RWPE1 (cell line): Measurements from ENCODE around the gene C1QL1.

Source experiments
- CTCF ChIA-PET: fragments of 350-600 bp; sonication (Branson Sonifier 250); formaldehyde crosslinking; extraction: SDS; loops from one replicate; lab custom pipeline; 2021; lab: Yijun Ruan, JAX
- POLR2A ChIA-PET: fragments of 400-600 bp; formaldehyde crosslinking; extraction: SDS; loops from one replicate; lab custom pipeline; 2020; ENCODE audit warnings: antibody characterized with exemption; ENCODE audit not compliant: low non-redundant PET; lab: Yijun Ruan, JAX
- DNase-seq: peaks from one replicate; pipeline ENCODE4 v3.0.0; 2012; ENCODE audit warnings: low spot score
- H3K27ac ChIP-seq: fragments of 450-650 bp; 2 replicates; pipeline ENCODE4 v1.5.1; 2017
- CTCF ChIP-seq: fragments of 450-650 bp; conservative IDR thresholded peaks from 2 replicates; pipeline ENCODE4 v1.5.1; 2017; ENCODE audit warnings: low read depth, mild to moderate bottlenecking

The C1QL1 gene

GRCh38 chr17:44930667-44931066 lies 37.4 kb downstream of the C1QL1 start:
- H3K27ac ChIP-seq, result peak overlapping the region; percentile 34; the same call in 1 of the 2 replicates
- DNase-seq, result no peak
- POLR2A ChIA-PET, result no interaction called here
- no peak for TF ChIP-seq CTCF
- CTCF ChIA-PET, result interaction anchor here (0.6 to 1.9 kb wide), 4 partner anchors 11 to 169 kb away, joined by 3 to 6 read pairs (median 4); partner anchors contain the start of gene C1QL1

- TF ChIP-seq CTCF, result no peak
- CTCF ChIA-PET, result interaction anchor here (0.7 to 1.1 kb wide), 2 partner anchors 9 to 92 kb away, joined by 3 read pairs; no protein-coding TSS in a partner anchor
- peak overlapping the region; percentile 43; the same call in 1 of the 2 replicates for H3K27ac ChIP-seq
- POLR2A ChIA-PET, result interaction anchor here (0.6 kb wide), 1 partner anchor 107 kb away, joined by 4 read pairs; no protein-coding TSS in a partner anchor
- no peak for DNase-seq
These were observed 39.0 kb downstream of the C1QL1 start for GRCh38 chr17:44928950-44929720.

- POLR2A ChIA-PET, result no interaction called here
These were observed 40.0 kb downstream of the C1QL1 start for GRCh38 chr17:44928136-44928535.

GRCh38 chr17:44927696-44928095 lies 40.4 kb downstream of the C1QL1 start:
- ChIA-PET CTCF (interaction anchor here (0.6 kb wide), 1 partner anchor 26 kb away, joined by 3 read pairs; no protein-coding TSS in a partner anchor), POLR2A (no interaction called here)
- DNase-seq, result no peak
- no peak for TF ChIP-seq CTCF
- peak overlapping the region; percentile 43; the same call in 1 of the 2 replicates for H3K27ac ChIP-seq

More at GRCh38 chr17:44928136-44928535, 40.0 kb downstream of the C1QL1 start:
- no peak for DNase-seq
- CTCF ChIA-PET, result interaction anchor here (0.6 kb wide), 1 partner anchor 27 kb away, joined by 3 read pairs; no protein-coding TSS in a partner anchor
- H3K27ac ChIP-seq, result peak overlapping the region; percentile 43; the same call in 1 of the 2 replicates
- no peak for TF ChIP-seq CTCF

GRCh38 chr17:44926821-44927525 lies 41.1 kb downstream of the C1QL1 start:
- H3K27ac ChIP-seq, result peak overlapping the region; percentile 43
- CTCF ChIA-PET, result interaction anchor here (1.6 kb wide), 1 partner anchor 95 kb away, joined by 8 read pairs; no protein-coding TSS in a partner anchor
- no peak for DNase-seq
- POLR2A ChIA-PET, result no interaction called here
- TF ChIP-seq CTCF, result no peak
